A549 (cell line): ENCODE measurements around the gene GCK. TPM values are rescaled to one million over a fixed set of nuclear protein-coding genes. Genes with fewer than 3 reads are reported as not detected.

Experiments used
- ATAC-seq, 2 experiments: fragments of 200-7000 bp in 1 of 2; fragments of >200 bp in 1 of 2; cut with Nextera tagmentation in 1 of 2; cut with Tn5 transposase in 1 of 2; 3 replicates each; pipeline versions ENCODE4 v1.8.0 to v1.9.1; 2018 to 2020; ENCODE audit warnings: mild to moderate bottlenecking in 1 of 2, moderate library complexity in 1 of 2
- CTCF ChIA-PET: fragments of 300-600 bp; sonication (Branson Sonifier 250); formaldehyde crosslinking; extraction: SDS; loops from one replicate; lab custom pipeline; 2021; ENCODE audit warnings: antibody characterized with exemption, inconsistent platforms; lab: Yijun Ruan, JAX
- POLR2A ChIA-PET: fragments of 350-600 bp; formaldehyde crosslinking; extraction: SDS; loops from one replicate; lab custom pipeline; 2021; ENCODE audit warnings: antibody characterized with exemption, inconsistent platforms; lab: Yijun Ruan, JAX
- DNase-seq, 2 experiments: peaks; one replicate each; pipeline versions ENCODE4 v3.0.0 to v3.0.0-alpha.2; 2011 to 2016; ENCODE audit warnings: low read depth in 1 of 2, low spot score in 1 of 2
- FAIRE-seq: peaks from 2 replicates; lab custom pipeline; 2011; peaks lifted over from hg19 to GRCh38; lab: Jason Lieb, UNC
- H3K27ac ChIP-seq, 2 experiments: fragments of >200 bp; sonication (Bioruptor Twin); formaldehyde crosslinking; 3 replicates each; pipeline ENCODE4 v1.5.1; 2016 to 2017
- H3K4me1 ChIP-seq: fragments of >200 bp; sonication (Bioruptor Twin); formaldehyde crosslinking; 3 replicates; pipeline ENCODE4 v1.6.1; 2016
- H3K4me2 ChIP-seq: fragments of >200 bp; sonication (Bioruptor Twin); formaldehyde crosslinking; 3 replicates; pipeline ENCODE4 v1.6.1; 2016
- H3K4me3 ChIP-seq: fragments of >200 bp; sonication (Bioruptor Twin); formaldehyde crosslinking; 3 replicates; pipeline ENCODE4 v1.5.1; 2016
- H3K9me3 ChIP-seq: fragments of >200 bp; sonication (Bioruptor Twin); formaldehyde crosslinking; 3 replicates; pipeline ENCODE4 v1.6.1; 2016
- BHLHE40 ChIP-seq: IDR thresholded peaks from 2 replicates; pipeline ENCODE4 v1.6.1; 2012; ENCODE audit warnings: low read depth, low read length, inconsistent platforms
- CBX2 ChIP-seq: fragments of 200-600 bp; sonication (generic); IDR thresholded peaks from 2 replicates; pipeline ENCODE4 v1.6.1; 2016; ENCODE audit warnings: low read depth, mild to moderate bottlenecking, borderline replicate concordance
- CBX8 ChIP-seq: fragments of 200-600 bp; sonication (generic); IDR thresholded peaks from 2 replicates; pipeline ENCODE4 v1.6.1; 2016
- CHD2 ChIP-seq: fragments of 150-350 bp; IDR thresholded peaks from 2 replicates; pipeline ENCODE4 v1.6.1; 2014; ENCODE audit warnings: low read length; ENCODE audit not compliant: partially characterized antibody
- CHD4 ChIP-seq: fragments of 200-600 bp; sonication (generic); IDR thresholded peaks from 2 replicates; pipeline ENCODE4 v1.6.1; 2016; ENCODE audit warnings: antibody characterized with exemption, mild to moderate bottlenecking, borderline replicate concordance
- EHF ChIP-seq: fragments of 250-450 bp; sonication (Bioruptor Pico); IDR thresholded peaks from 2 replicates; pipeline ENCODE4 v1.5.0; 2020; ENCODE audit warnings: mild to moderate bottlenecking
- EHMT2 ChIP-seq: fragments of 200-600 bp; sonication (generic); IDR thresholded peaks from 2 replicates; pipeline ENCODE4 v1.6.1; 2016; ENCODE audit warnings: antibody characterized with exemption, low read depth, mild to moderate bottlenecking, moderate library complexity
- ESRRA ChIP-seq: fragments of 150-350 bp; IDR thresholded peaks from 2 replicates; pipeline ENCODE4 v1.6.1; 2014; ENCODE audit warnings: mild to moderate bottlenecking, low read length, borderline replicate concordance
- FOSB ChIP-seq: fragments of 250-450 bp; sonication (Bioruptor Pico); IDR thresholded peaks from 2 replicates; pipeline ENCODE4 v1.5.0; 2020; ENCODE audit warnings: mild to moderate bottlenecking, moderate library complexity
- FOXS1 ChIP-seq: fragments of 250-450 bp; sonication (Bioruptor Pico); IDR thresholded peaks from 2 replicates; pipeline ENCODE4 v1.5.0; 2020; ENCODE audit warnings: mild to moderate bottlenecking, moderate library complexity
- GATA3 ChIP-seq: IDR thresholded peaks from 2 replicates; pipeline ENCODE4 v1.6.1; 2012; ENCODE audit warnings: borderline replicate concordance
- JUNB ChIP-seq: fragments of >200 bp; sonication (Bioruptor Twin); formaldehyde crosslinking; IDR thresholded peaks from 2 replicates; pipeline ENCODE4 v1.6.1; 2016
- KDM1A ChIP-seq: fragments of 200-600 bp; sonication (generic); IDR thresholded peaks from 2 replicates; pipeline ENCODE4 v1.6.1; 2016; ENCODE audit warnings: low read depth, mild to moderate bottlenecking
- KDM5A ChIP-seq: fragments of 200-600 bp; sonication (generic); IDR thresholded peaks from 2 replicates; pipeline ENCODE4 v1.6.1; 2016; ENCODE audit warnings: antibody characterized with exemption, mild to moderate bottlenecking
- MAFK ChIP-seq: fragments of 450-650 bp; IDR thresholded peaks from 2 replicates; pipeline ENCODE4 v1.6.1; 2014; ENCODE audit not compliant: partially characterized antibody
- NPAS2 ChIP-seq: fragments of 250-450 bp; sonication (Bioruptor Pico); IDR thresholded peaks from 2 replicates; pipeline ENCODE4 v1.8.0; 2022; ENCODE audit warnings: mild to moderate bottlenecking, moderate library complexity, borderline replicate concordance
- POLR2AphosphoS2 ChIP-seq: conservative IDR thresholded peaks from 2 replicates; pipeline ENCODE4 v1.6.1; 2012; ENCODE audit warnings: low read length, improper control_type of control experiment, inconsistent platforms
- RAD21 ChIP-seq, 2 experiments: fragments of >200 bp in 1 of 2; sonication (Bioruptor Twin) in 1 of 2; formaldehyde crosslinking in 1 of 2; IDR thresholded peaks in 1 of 2; conservative IDR thresholded peaks in 1 of 2; 2 replicates in 1 of 2; 3 replicates in 1 of 2; pipeline ENCODE4 v1.6.1; 2012 to 2018; ENCODE audit warnings: inconsistent platforms in 1 of 2
- RNF2 ChIP-seq: fragments of 200-600 bp; sonication (generic); IDR thresholded peaks from 2 replicates; pipeline ENCODE4 v1.6.1; 2016; ENCODE audit warnings: low read depth, mild to moderate bottlenecking, antibody characterized with exemption, moderate library complexity, borderline replicate concordance
- SREBF2 ChIP-seq: fragments of 450-650 bp; IDR thresholded peaks from 2 replicates; pipeline ENCODE4 v1.6.1; 2014; ENCODE audit warnings: mild to moderate bottlenecking, moderate library complexity
- TFCP2L1 ChIP-seq: fragments of 250-450 bp; sonication (Bioruptor Pico); IDR thresholded peaks from 2 replicates; pipeline ENCODE4 v1.5.0; 2021; ENCODE audit warnings: mild to moderate bottlenecking
- ZFP36 ChIP-seq: fragments of 450-650 bp; IDR thresholded peaks from 2 replicates; pipeline ENCODE4 v1.6.1; 2014; ENCODE audit warnings: borderline replicate concordance; ENCODE audit not compliant: partially characterized antibody
- ZNF302 ChIP-seq: fragments of 250-450 bp; sonication (Bioruptor Pico); IDR thresholded peaks from 2 replicates; pipeline ENCODE4 v1.9.0; 2021; ENCODE audit warnings: inconsistent platforms, mild to moderate bottlenecking, moderate library complexity
- ZSCAN20 ChIP-seq: fragments of 250-450 bp; sonication (Bioruptor Pico); IDR thresholded peaks from 2 replicates; pipeline ENCODE4 v1.8.0; 2022; ENCODE audit warnings: mild to moderate bottlenecking, moderate library complexity
- WGBS: methylation state at CpG from one replicate; pipeline ENCODE4 v1.1.6; 2017; ENCODE audit errors: missing lambda C conversion rate; 5-methylcytosine and 5-hydroxymethylcytosine counted together
- polyA plus RNA-seq, 4 experiments: library from polyadenylated mRNA; depleted of rRNA in 3 of 4; stranded (reverse); fragments of >200 nt; fragmentation: RNase III in 1 of 4; extraction: RNeasy Plus Mini Kit Qiagen cat#74134 plus additional on column Dnase treatment in 1 of 4; gene quantifications; 2 replicates in 3 of 4; 3 replicates in 1 of 4; pipeline ENCODE4 v1.2.3, GENCODE V29; 2011 to 2017
- TF ChIP-seq, protein P1 (sequence below): fragments of >200 bp; sonication (Bioruptor Twin); formaldehyde crosslinking; IDR thresholded peaks from 3 replicates; pipeline ENCODE4 v1.6.1; 2016
- TF ChIP-seq, protein P2 (sequence below): fragments of 450-650 bp; IDR thresholded peaks from 2 replicates; pipeline ENCODE4 v1.6.1; 2014; ENCODE audit warnings: antibody characterized with exemption
- TF ChIP-seq, protein P3 (sequence below): fragments of 250-450 bp; sonication (Bioruptor Pico); IDR thresholded peaks from 2 replicates; pipeline ENCODE4 v1.5.0; 2021; ENCODE audit warnings: mild to moderate bottlenecking, moderate library complexity, borderline replicate concordance
- TF ChIP-seq, protein P4 (sequence below): fragments of >200 bp; sonication (Bioruptor Twin); formaldehyde crosslinking; IDR thresholded peaks from 2 replicates; pipeline ENCODE4 v1.6.1; 2016
- TF ChIP-seq, protein P5 (sequence below): fragments of 150-350 bp; IDR thresholded peaks from 2 replicates; pipeline ENCODE4 v1.6.1; 2014; ENCODE audit warnings: low read depth, mild to moderate bottlenecking, low read length

GCK gene
- polyA plus RNA-seq, 2 of the 4 experiments (the other 2 are of a cell fraction): 0.12 TPM; not detected in 1

DNA sequence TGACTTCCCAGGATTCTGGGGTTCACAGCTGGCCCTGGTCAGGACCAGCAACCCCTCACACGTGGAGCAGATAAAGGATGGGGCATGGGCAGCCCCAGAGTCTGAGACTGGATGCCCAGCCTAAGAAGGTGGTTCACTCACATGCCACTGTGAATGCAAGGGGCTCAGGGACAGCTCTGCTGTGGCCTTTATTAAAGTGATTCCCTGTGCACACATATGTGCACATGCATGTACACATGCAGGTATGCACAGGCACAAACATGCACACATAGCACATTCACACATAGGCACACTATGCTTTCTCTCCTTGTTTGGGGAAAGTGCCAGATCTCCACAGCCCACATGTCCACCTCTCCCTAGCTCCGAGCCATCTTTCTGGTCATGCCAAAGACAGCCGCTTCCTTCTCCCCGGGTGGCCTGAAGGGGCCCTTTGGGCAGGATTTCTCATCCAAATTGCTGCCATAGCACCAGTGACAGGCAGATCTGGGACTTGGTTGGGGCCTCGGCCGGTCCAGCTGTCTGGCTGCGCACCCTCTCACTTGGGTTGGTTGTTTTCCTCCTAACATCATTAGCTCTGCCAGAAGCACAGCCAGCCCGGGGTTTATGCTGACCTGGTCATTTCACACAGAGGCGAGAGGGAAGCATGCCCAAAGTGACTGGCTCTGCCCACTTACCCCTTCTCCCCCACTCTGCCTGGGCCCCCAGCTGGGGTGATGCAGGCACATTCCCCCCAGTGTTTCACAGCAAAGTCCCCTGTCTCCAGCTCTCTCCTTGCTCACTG lies 1.4 kb downstream of the GCK start:
- ChIA-PET POLR2A (no interaction called here), CTCF (interaction anchor here (1.3 to 2.1 kb wide), 4 partner anchors 8 to 64 kb away, joined by 4 to 8 read pairs (median 4); partner anchors contain the start of gene POLD2)
- no peak overlapping the region for H3K4me3 ChIP-seq
- no peak overlapping the region for H3K4me2 ChIP-seq
- H3K27ac ChIP-seq: no peak overlapping the region
- no peak for ATAC-seq
- no peak for FAIRE-seq
- no peak for DNase-seq
- 59% methylated on average over 9 of the region's 9 CpGs for WGBS
- peaks cover 4% of the 10 kb centered on the region; the same call in 1 of the 3 replicates for H3K9me3 ChIP-seq
- peaks cover 26% of the 10 kb centered on the region for H3K4me1 ChIP-seq
- peak; percentile 71 for TF ChIP-seq MAFK
- TF ChIP-seq, protein P1, sequence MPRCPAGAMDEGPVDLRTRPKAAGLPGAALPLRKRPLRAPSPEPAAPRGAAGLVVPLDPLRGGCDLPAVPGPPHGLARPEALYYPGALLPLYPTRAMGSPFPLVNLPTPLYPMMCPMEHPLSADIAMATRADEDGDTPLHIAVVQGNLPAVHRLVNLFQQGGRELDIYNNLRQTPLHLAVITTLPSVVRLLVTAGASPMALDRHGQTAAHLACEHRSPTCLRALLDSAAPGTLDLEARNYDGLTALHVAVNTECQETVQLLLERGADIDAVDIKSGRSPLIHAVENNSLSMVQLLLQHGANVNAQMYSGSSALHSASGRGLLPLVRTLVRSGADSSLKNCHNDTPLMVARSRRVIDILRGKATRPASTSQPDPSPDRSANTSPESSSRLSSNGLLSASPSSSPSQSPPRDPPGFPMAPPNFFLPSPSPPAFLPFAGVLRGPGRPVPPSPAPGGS: no peak
- no peak for TF ChIP-seq ESRRA

DNA sequence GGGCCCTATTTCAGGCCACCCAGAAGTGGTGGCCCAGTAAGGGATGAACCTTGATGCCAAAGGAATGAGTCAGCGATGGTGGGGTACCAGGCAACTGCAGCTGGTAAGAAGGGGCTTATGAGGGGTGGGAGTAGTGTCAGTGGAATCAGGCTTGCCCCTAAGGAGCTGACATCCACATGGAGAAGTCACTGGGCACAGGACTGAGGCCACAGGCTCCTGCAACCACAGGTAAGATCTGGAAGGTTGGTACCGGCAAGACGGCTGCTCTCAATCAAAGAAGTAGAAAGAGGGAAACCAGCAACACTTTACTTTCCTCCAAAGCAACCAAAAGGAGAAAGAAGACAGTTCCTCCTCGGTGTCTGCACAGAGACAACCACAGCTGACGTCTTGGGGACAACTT lies 2.5 kb downstream of the GCK start:
- WGBS: 60% methylated on average over 5 of the region's 5 CpGs
- no peak for FAIRE-seq
- Histone ChIP-seq H3K9me3 (peaks cover 8% of the 10 kb centered on the region; the same call in 1 of the 3 replicates), H3K4me2 (no peak overlapping the region), H3K4me1 (peaks cover 26% of the 10 kb centered on the region), H3K27ac (peak overlapping the region in 1 of 2 experiments; percentile 27; a peak in 1 of 6 replicates), H3K4me3 (no peak overlapping the region)
- TF ChIP-seq EHF: no peak
- TF ChIP-seq RAD21 (conservative IDR thresholded peaks at IDR 0.05 in 1 of 2, IDR thresholded peaks at IDR 0.05 in 1 of 2): no peak
- TF ChIP-seq EHMT2: no peak
- TF ChIP-seq GATA3: no peak
- TF ChIP-seq FOSB (CRISPR knock-in tag): no peak
- no peak for TF ChIP-seq KDM5A
- no peak for TF ChIP-seq ZSCAN20
- no peak for TF ChIP-seq CBX2
- TF ChIP-seq RNF2: no peak
- TF ChIP-seq, protein P2, sequence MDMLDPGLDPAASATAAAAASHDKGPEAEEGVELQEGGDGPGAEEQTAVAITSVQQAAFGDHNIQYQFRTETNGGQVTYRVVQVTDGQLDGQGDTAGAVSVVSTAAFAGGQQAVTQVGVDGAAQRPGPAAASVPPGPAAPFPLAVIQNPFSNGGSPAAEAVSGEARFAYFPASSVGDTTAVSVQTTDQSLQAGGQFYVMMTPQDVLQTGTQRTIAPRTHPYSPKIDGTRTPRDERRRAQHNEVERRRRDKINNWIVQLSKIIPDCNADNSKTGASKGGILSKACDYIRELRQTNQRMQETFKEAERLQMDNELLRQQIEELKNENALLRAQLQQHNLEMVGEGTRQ: no peak
- TF ChIP-seq CBX8: no peak
- TF ChIP-seq ZFP36: no peak
- ATAC-seq: no peak
- ChIA-PET POLR2A (no interaction called here), CTCF (interaction anchor here (1.0 to 2.1 kb wide), 6 partner anchors 9 to 141 kb away, joined by 3 to 8 read pairs (median 4); partner anchors contain the start of gene POLD2)
- DNase-seq: no peak

DNA sequence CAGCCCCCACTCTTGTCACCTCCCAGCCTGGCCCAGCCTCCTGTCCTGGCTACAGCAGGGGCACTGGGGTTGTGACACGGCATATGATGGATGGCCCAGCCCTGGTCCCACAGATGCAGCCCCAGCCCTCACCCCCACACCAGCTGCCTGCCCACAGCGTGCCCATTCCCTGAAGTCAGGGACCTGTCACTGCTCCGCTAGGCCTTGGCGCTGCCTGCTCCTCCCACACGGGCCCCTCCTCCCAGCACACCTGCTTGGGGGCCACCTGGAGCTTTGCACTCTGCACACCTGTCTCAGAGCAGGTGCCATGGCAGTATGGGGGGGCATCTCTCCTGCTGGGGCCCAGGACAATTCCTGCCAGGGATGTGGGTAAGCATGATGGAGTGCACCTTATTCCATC lies 3.5 kb downstream of the GCK start:
- ATAC-seq: no peak
- no peak for FAIRE-seq
- H3K4me3 ChIP-seq: no peak overlapping the region
- peaks cover 10% of the 10 kb centered on the region; the same call in 1 of the 3 replicates for H3K9me3 ChIP-seq
- DNase-seq: no peak
- CTCF ChIA-PET: interaction anchor here (1.0 to 2.1 kb wide), 5 partner anchors 9 to 140 kb away, joined by 3 to 7 read pairs (median 4); no protein-coding TSS in a partner anchor
- WGBS: 60% methylated on average over 4 of the region's 5 CpGs
- POLR2A ChIA-PET: no interaction called here
- H3K4me1 ChIP-seq: peaks cover 26% of the 10 kb centered on the region
- H3K4me2 ChIP-seq: peak overlapping the region; percentile 50; the same call in 1 of the 3 replicates
- peak overlapping the region; percentile 47 to 74 for H3K27ac ChIP-seq
- TF ChIP-seq RNF2: no peak
- TF ChIP-seq CHD2: no peak
- no peak for TF ChIP-seq RAD21 (conservative IDR thresholded peaks at IDR 0.05 in 1 of 2, IDR thresholded peaks at IDR 0.05 in 1 of 2)
- TF ChIP-seq, protein P3, sequence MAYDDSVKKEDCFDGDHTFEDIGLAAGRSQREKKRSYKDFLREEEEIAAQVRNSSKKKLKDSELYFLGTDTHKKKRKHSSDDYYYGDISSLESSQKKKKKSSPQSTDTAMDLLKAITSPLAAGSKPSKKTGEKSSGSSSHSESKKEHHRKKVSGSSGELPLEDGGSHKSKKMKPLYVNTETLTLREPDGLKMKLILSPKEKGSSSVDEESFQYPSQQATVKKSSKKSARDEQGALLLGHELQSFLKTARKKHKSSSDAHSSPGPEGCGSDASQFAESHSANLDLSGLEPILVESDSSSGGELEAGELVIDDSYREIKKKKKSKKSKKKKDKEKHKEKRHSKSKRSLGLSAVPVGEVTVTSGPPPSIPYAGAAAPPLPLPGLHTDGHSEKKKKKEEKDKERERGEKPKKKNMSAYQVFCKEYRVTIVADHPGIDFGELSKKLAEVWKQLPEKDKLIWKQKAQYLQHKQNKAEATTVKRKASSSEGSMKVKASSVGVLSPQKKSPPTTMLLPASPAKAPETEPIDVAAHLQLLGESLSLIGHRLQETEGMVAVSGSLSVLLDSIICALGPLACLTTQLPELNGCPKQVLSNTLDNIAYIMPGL (CRISPR knock-in tag): no peak
- TF ChIP-seq, protein P4, sequence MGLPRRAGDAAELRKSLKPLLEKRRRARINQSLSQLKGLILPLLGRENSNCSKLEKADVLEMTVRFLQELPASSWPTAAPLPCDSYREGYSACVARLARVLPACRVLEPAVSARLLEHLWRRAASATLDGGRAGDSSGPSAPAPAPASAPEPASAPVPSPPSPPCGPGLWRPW: no peak
- TF ChIP-seq ZNF302: no peak
- TF ChIP-seq POLR2AphosphoS2: no peak
- TF ChIP-seq BHLHE40: no peak
- TF ChIP-seq CHD4: no peak
- TF ChIP-seq SREBF2: no peak
- TF ChIP-seq FOXS1 (CRISPR knock-in tag): no peak
- TF ChIP-seq KDM1A: no peak
- no peak for TF ChIP-seq NPAS2 (CRISPR knock-in tag)
- TF ChIP-seq EHF: no peak
- TF ChIP-seq, protein P5, sequence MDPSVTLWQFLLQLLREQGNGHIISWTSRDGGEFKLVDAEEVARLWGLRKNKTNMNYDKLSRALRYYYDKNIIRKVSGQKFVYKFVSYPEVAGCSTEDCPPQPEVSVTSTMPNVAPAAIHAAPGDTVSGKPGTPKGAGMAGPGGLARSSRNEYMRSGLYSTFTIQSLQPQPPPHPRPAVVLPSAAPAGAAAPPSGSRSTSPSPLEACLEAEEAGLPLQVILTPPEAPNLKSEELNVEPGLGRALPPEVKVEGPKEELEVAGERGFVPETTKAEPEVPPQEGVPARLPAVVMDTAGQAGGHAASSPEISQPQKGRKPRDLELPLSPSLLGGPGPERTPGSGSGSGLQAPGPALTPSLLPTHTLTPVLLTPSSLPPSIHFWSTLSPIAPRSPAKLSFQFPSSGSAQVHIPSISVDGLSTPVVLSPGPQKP: no peak
- TF ChIP-seq JUNB: no peak
- TF ChIP-seq TFCP2L1 (CRISPR knock-in tag): no peak
